LNCaP clone FGC (cell line): ENCODE data around the gene TMEM151A.

Source experiments
- DNase-seq: peaks from one replicate; pipeline ENCODE4 v3.0.0-alpha.2; 2011; ENCODE audit warnings: low read depth
- H3K4me3 ChIP-seq: 2 replicates; pipeline ENCODE4 v1.5.1; 2011; ENCODE audit warnings: mild to moderate bottlenecking, low read depth, low read length, control low read depth
- TF ChIP-seq, protein P1 (sequence below): IDR thresholded peaks from 2 replicates; pipeline ENCODE4 v1.5.1; 2012; ENCODE audit warnings: mild to moderate bottlenecking; ENCODE audit not compliant: control insufficient read depth, insufficient read depth; ENCODE audit errors: extremely low read depth

The TMEM151A gene

GRCh38 chr11:66283461-66284105 is 8.1 kb upstream of the TMEM151A start:
- DNase-seq, result no peak
- TF ChIP-seq, protein P1, sequence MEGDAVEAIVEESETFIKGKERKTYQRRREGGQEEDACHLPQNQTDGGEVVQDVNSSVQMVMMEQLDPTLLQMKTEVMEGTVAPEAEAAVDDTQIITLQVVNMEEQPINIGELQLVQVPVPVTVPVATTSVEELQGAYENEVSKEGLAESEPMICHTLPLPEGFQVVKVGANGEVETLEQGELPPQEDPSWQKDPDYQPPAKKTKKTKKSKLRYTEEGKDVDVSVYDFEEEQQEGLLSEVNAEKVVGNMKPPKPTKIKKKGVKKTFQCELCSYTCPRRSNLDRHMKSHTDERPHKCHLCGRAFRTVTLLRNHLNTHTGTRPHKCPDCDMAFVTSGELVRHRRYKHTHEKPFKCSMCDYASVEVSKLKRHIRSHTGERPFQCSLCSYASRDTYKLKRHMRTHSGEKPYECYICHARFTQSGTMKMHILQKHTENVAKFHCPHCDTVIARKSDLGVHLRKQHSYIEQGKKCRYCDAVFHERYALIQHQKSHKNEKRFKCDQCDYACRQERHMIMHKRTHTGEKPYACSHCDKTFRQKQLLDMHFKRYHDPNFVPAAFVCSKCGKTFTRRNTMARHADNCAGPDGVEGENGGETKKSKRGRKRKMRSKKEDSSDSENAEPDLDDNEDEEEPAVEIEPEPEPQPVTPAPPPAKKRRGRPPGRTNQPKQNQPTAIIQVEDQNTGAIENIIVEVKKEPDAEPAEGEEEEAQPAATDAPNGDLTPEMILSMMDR, result no peak
- H3K4me3 ChIP-seq, result no peak overlapping the region

DNA sequence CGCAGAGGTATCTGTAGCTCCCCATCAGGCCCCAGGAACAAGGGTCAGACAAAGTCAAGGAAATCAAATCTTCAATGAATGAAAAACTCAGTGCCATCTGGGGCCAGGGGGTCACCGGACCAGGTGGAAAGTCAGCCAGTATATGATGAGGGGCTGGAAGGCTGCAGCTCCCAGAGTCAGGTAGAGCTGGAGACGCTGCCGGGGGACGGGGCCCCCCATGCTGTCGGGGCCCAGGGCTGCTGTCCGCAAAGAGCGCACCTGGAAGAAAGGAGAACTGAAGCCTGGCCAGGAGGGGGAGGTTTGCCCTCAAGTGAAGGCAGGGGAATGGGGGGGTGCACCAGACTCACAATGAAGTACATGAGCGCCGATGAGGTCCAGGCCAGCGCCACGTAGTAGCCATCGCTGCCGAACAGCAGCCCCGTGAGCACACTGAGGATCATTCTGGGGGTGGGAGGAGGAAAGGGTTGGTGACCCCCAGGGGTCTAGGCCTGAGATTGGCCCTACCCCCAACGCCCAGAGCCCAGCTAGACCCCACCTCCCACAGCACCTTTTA is 7.1 kb upstream of the TMEM151A start:
- no peak for DNase-seq
- TF ChIP-seq, protein P1, result no peak
- no peak overlapping the region for H3K4me3 ChIP-seq

GRCh38 chr11:66285250-66285947 is 6.3 kb upstream of the TMEM151A start:
- no peak overlapping the region for H3K4me3 ChIP-seq
- TF ChIP-seq, protein P1, result no peak
- DNase-seq, result no peak

DNA sequence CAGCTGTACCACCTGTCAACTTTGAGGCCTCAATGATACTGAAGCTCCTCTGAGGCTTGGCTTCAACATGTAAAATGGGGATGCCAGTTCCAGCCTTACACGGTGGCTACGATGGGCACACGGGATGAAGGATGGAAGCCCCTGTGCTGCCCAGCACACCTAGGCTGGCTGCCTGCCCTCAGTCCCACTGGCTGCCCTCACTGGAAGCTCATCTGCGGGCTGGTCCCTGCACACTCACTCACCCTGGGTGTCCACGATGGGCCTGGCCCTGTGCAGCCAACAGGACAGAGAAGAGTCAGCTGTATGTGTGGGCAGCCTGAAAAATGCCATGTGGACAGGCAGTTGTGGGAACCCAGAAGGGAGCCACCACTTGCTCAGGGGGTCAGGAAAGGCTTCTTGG is 5.0 kb upstream of the TMEM151A start:
- DNase-seq, result no peak
- TF ChIP-seq, protein P1, result no peak
- H3K4me3 ChIP-seq, result no peak overlapping the region

DNA sequence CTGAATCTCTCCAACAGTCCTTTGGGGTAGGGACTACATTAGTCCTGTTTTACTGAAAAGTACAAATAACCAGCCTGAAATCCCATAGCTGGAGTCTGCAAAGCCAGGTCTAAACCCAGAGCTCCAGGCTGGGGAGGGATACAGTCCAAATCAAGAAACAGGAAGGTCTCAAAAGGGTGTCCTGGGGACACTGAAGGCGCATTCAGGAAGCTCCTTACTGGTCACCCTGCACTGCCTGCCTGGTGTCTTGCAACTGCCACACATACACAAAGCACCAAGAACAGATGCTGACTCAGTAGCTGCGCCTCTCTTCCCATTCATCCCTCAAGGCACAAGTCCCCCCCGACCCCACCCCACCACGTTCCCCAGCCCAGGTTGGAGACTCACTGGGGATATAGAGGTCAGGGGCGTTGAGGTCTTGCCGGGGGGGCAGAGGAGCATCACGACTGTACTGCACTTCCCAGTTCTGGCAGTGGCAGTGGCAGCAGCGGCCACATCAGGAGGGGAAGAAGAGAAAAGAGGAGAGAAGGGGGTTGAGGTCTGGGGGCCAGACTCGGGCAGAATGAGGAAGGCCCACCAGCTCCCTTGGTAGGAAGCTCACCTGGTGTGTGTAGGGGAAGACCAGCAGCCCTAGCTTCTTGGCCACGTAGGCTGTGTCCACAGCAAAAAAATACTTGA is 4.3 kb upstream of the TMEM151A start:
- H3K4me3 ChIP-seq, result peak overlapping the region; percentile 85
- DNase-seq, result no peak
- TF ChIP-seq, protein P1, result no peak

DNA sequence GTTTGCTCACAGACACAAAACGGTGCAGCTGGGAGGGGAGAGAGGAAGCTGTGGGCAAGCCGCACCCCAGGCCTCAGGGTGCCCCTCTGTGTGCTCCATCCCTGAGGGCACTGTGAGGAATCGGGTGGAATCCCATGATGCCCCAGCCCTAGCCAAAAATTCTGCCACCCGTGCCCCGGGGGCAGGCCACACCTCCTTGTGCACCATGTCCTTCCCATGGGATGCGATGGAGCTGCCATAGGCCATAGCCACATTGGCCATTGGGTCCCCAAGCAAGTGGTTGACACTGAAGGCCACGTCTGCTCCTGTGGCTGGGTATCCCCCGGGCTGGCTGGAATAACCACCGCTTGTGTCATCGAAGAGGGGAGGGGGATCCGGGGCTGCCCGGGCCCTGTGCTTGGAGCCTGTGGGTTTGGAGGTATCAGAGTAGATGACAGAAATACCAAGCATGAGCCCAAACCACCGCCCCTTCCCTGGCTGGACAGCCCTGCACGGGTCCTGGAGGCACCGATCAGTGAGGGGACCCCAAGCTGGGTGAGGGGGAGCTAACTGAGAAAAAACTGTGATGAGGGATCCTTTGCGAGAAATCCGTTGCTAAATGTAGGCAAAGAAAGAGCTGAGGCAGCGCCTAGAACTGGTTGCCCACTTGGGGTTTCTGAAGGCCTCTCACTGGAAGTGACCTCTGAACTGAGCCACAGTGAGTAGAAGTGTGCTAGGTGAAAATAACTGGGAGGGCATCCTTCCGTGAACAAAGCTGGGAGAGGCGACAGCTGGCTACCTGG is 3.6 kb upstream of the TMEM151A start:
- DNase-seq, result no peak
- TF ChIP-seq, protein P1, result no peak
- peak overlapping the region; percentile 85 for H3K4me3 ChIP-seq
